B cell (primary cell): Measurements from ENCODE around the gene ACTR1B. TPM values are rescaled to one million over a fixed set of nuclear protein-coding genes. Genes with fewer than 3 reads are reported as not detected.
A peak's percentile ranks its signal among the peaks of the same experiment; 100 is the strongest.

ENCODE experiments used
- ATAC-seq: fragments of 200-7000 bp; cut with Tn5 transposase; one replicate; pipeline ENCODE4 v1.10.0; 2021; ENCODE audit warnings: low read depth, mild to moderate bottlenecking, moderate number of reproducible peaks, moderate library complexity
- CTCF ChIA-PET: fragments of 350-600 bp; sonication (Branson Sonifier 250); formaldehyde crosslinking; loops from one replicate; lab custom pipeline; 2021; ENCODE audit warnings: antibody characterized with exemption, inconsistent platforms; lab: Charles Lee
- POLR2A ChIA-PET: fragments of 350-600 bp; sonication (Branson Sonifier 250); formaldehyde crosslinking; loops from one replicate; lab custom pipeline; 2021; ENCODE audit warnings: antibody characterized with exemption; lab: Charles Lee
- DNase-seq: peaks from one replicate; pipeline ENCODE4 v3.0.0; 2013
- H2AFZ ChIP-seq: 2 replicates; pipeline ENCODE4 v1.6.1; 2012; ENCODE audit warnings: mild to moderate bottlenecking, low read depth, low read length; ENCODE audit not compliant: insufficient read depth, poor library complexity, severe bottlenecking
- H3K27ac ChIP-seq, 2 donors: 1 replicate in 1 of 2; 2 replicates in 1 of 2; pipeline ENCODE4 v1.5.1; 2012 to 2013; ENCODE audit warnings: low read length in 2 of 2, mild to moderate bottlenecking in 2 of 2, moderate library complexity in 1 of 2
- H3K27me3 ChIP-seq, 4 experiments: fragments of 200-600 bp in 1 of 4; sonication (generic) in 1 of 4; replicated peaks in 1 of 4; 1 replicate in 2 of 4; 2 replicates in 2 of 4; pipeline versions ENCODE4 v1.6.1 to v1.7.0; 2013 to 2016; ENCODE audit warnings: low read length in 3 of 4, mild to moderate bottlenecking in 2 of 4, mixed read lengths in 1 of 4, moderate library complexity in 1 of 4; ENCODE audit not compliant: insufficient read depth in 4 of 4, control insufficient read depth in 3 of 4; ENCODE audit errors: control extremely low read depth in 1 of 4
- H3K36me3 ChIP-seq, 2 experiments: replicated peaks in 1 of 2; 1 replicate in 1 of 2; 2 replicates in 1 of 2; pipeline versions ENCODE4 v1.6.1 to v1.7.1; 2013; ENCODE audit warnings: low read length in 1 of 2; ENCODE audit not compliant: insufficient read depth in 2 of 2, control insufficient read depth in 1 of 2; ENCODE audit errors: control extremely low read depth in 1 of 2, extremely low read depth in 1 of 2
- H3K4me1 ChIP-seq, 2 donors: fragments of 200-600 bp in 1 of 2; sonication (generic) in 1 of 2; 1 replicate in 1 of 2; 2 replicates in 1 of 2; pipeline versions ENCODE4 v1.5.1 to v1.6.1; 2013 to 2017; ENCODE audit warnings: low read length in 2 of 2; ENCODE audit not compliant: control insufficient read depth in 2 of 2, insufficient read depth in 2 of 2
- H3K4me2 ChIP-seq: replicated peaks from 2 replicates; pipeline ENCODE3; 2012; ENCODE audit warnings: mild to moderate bottlenecking, low read depth, low read length; ENCODE audit not compliant: poor library complexity, severe bottlenecking
- H3K4me3 ChIP-seq, 5 experiments: fragments of 200-600 bp in 1 of 5; sonication (generic) in 1 of 5; 1 replicate in 3 of 5; 2 replicates in 2 of 5; pipeline versions ENCODE4 v1.5.1 to v1.7.0; 2011 to 2016; ENCODE audit warnings: low read length in 4 of 5, mild to moderate bottlenecking in 4 of 5, low read depth in 2 of 5, control low read depth in 1 of 5, moderate library complexity in 1 of 5; ENCODE audit not compliant: insufficient read depth in 1 of 5; ENCODE audit errors: control extremely low read depth in 1 of 5, extremely low read depth in 1 of 5
- H3K79me2 ChIP-seq: fragments of 200-600 bp; sonication (generic); one replicate; pipeline ENCODE4 v1.6.0; 2016; ENCODE audit warnings: low read length; ENCODE audit not compliant: control insufficient read depth, insufficient read depth
- H3K9ac ChIP-seq: fragments of 200-600 bp; sonication (generic); 2 replicates; pipeline ENCODE4 v1.6.1; 2017; ENCODE audit warnings: mild to moderate bottlenecking, low read length, moderate library complexity
- H3K9me3 ChIP-seq, 3 donors: one replicate each; pipeline versions ENCODE4 v1.6.1 to v1.7.1; 2013; ENCODE audit warnings: low read length in 2 of 3; ENCODE audit not compliant: control insufficient read depth in 2 of 3, insufficient read depth in 1 of 3; ENCODE audit errors: control extremely low read depth in 1 of 3
- H4K20me1 ChIP-seq: 2 replicates; pipeline ENCODE4 v1.6.0; 2012; ENCODE audit warnings: mild to moderate bottlenecking, low read length; ENCODE audit not compliant: insufficient read depth, control insufficient read depth, poor library complexity, severe bottlenecking
- H3K27ac Mint-ChIP-seq: one replicate; pipeline ENCODE4 v1.8.0; 2021; ENCODE audit warnings: mixed read lengths
- H3K27me3 Mint-ChIP-seq: one replicate; pipeline ENCODE4 v1.8.0; 2021; ENCODE audit warnings: mixed read lengths
- H3K4me1 Mint-ChIP-seq: one replicate; pipeline ENCODE4 v1.8.0; 2021; ENCODE audit warnings: mixed read lengths
- H3K4me3 Mint-ChIP-seq: one replicate; pipeline ENCODE4 v1.8.0; 2021; ENCODE audit warnings: mixed read lengths
- H3K9me3 Mint-ChIP-seq: one replicate; pipeline ENCODE4 v1.8.0; 2022; ENCODE audit warnings: mixed read lengths; ENCODE audit not compliant: insufficient read depth
- CTCF ChIP-seq: fragments of 200-600 bp; IDR thresholded peaks from one replicate; pipeline ENCODE4 v1.8.0; 2022; ENCODE audit warnings: antibody characterized with exemption, mild to moderate bottlenecking
- EZH2 ChIP-seq: IDR thresholded peaks from 2 replicates; pipeline ENCODE4 v1.6.1; 2012; ENCODE audit warnings: borderline replicate concordance, low read depth, mild to moderate bottlenecking, moderate library complexity, low read length; ENCODE audit not compliant: insufficient read depth, poor library complexity, severe bottlenecking
- WGBS: methylation state at CpG from one replicate; pipeline ENCODE4 v1.1.5; 2013; ENCODE audit warnings: missing lambda C conversion rate; ENCODE audit not compliant: insufficient coverage; 5-methylcytosine and 5-hydroxymethylcytosine counted together
- intact Hi-C: fragments of 100-400 bp; cut with micrococcal nuclease; formaldehyde crosslinking; loops from one replicate; pipeline ENCODE4 v1.10.0; 2022
- polyA plus RNA-seq: library from polyadenylated mRNA; depleted of rRNA; stranded (reverse); fragments of >200 nt; gene quantifications from 2 replicates; pipeline ENCODE4 v1.2.3, GENCODE V29; 2012
- total RNA-seq, 2 donors: library from RNA; stranded (reverse); fragments of 120-200 nt in 1 of 2; gene quantifications; 1 replicate in 1 of 2; 2 replicates in 1 of 2; pipeline versions ENCODE4 v1.2.3 to v1.2.4, GENCODE V29; 2013 to 2022

Gene ACTR1B
- total and polyA plus RNA-seq, 2 donors (not counting 1 experiment from before 2014, with no cell fraction given) = 69.0 to 143 TPM

- POLR2A ChIA-PET = interaction anchor here (0.5 to 3.6 kb wide), 5 partner anchors 17 to 1690 kb away, joined by 3 to 44 read pairs (median 3); partner anchors contain the start of genes ACTR1B, C2orf92 and TXNDC9
- H3K9ac ChIP-seq = peak within 1 kb of the TSS; percentile 99
- Mint-ChIP-seq H3K27me3 (peaks cover 3% of the 10 kb centered on the region), H3K4me3 (peak within 1 kb of the TSS; percentile 100), H3K9me3 (no peaks in the 10 kb centered on the region), H3K27ac (peak within 1 kb of the TSS; percentile 97), H3K4me1 (peaks cover 21% of the 10 kb centered on the region)
- H3K79me2 ChIP-seq = peaks cover 14% of the 10 kb centered on the region
- no peaks in the 10 kb centered on the region for H3K9me3 ChIP-seq
- CTCF ChIA-PET = interaction anchor here (0.9 to 2.9 kb wide), 6 partner anchors 14 to 95 kb away, joined by 3 to 34 read pairs (median 10); partner anchors contain the start of gene ACTR1B
- peak within 1 kb of the TSS; percentile 91 for H2AFZ ChIP-seq
- H3K4me1 ChIP-seq = peaks cover 14 to 15% of the 10 kb centered on the region in 2 donors
- peak within 1 kb of the TSS; percentile 88 for H3K4me2 ChIP-seq
- H3K4me3 ChIP-seq = peak within 1 kb of the TSS; percentile 61 to 97 (median 97)
- DNase-seq = peak; percentile 98
- H3K27me3 ChIP-seq = no peaks in the 10 kb centered on the region
- H4K20me1 ChIP-seq = peaks cover 12% of the 10 kb centered on the region
- intact Hi-C loops = loop anchor here (1.0 to 5.0 kb wide), 4 partner anchors 18 to 366 kb away; partner anchors contain the start of genes ACTR1B and TMEM131
- H3K27ac ChIP-seq = peak within 1 kb of the TSS; percentile 72 to 87
- no peak for TF ChIP-seq EZH2
- no peak for TF ChIP-seq CTCF
- H3K36me3 ChIP-seq = peaks cover 4 to 29% of the 10 kb centered on the region in 2 experiments
- ATAC-seq = peak; percentile 98
- WGBS = 1% methylated on average over 62 of the region's 63 CpGs
Measured at GRCh38 chr2:97645695-97646629, 17.9 kb downstream of the ACTR1B start, which contains the start of gene COX5B. Gene COX5B (plus strand): TSS chr2:97646062. CDS start chr2:97646087, 25 bp downstream.
